ES-I3 (cell line): ENCODE data around the gene ELANE.
"Not testable (repeated sequence)": the region's sequence is repeated elsewhere in the genome, so short reads cannot be mapped to it uniquely, and the experiment has no call there.

Experiments
- H3K36me3 ChIP-seq: 2 replicates; pipeline ENCODE4 v1.6.1; 2013; ENCODE audit warnings: mild to moderate bottlenecking, low read length, control low read depth, moderate library complexity; ENCODE audit not compliant: insufficient read depth
- H3K4me1 ChIP-seq: 2 replicates; pipeline ENCODE4 v1.6.1; 2013; ENCODE audit warnings: mild to moderate bottlenecking, control low read depth, low read length; ENCODE audit not compliant: insufficient read depth
- H3K9ac ChIP-seq: 2 replicates; pipeline ENCODE4 v1.6.1; 2013; ENCODE audit warnings: low read depth, mild to moderate bottlenecking, low read length, moderate library complexity
- H3K9me3 ChIP-seq: 2 replicates; pipeline ENCODE4 v1.6.1; 2013; ENCODE audit warnings: mild to moderate bottlenecking, low read length, moderate library complexity; ENCODE audit not compliant: control insufficient read depth, insufficient read depth

ELANE gene

DNA sequence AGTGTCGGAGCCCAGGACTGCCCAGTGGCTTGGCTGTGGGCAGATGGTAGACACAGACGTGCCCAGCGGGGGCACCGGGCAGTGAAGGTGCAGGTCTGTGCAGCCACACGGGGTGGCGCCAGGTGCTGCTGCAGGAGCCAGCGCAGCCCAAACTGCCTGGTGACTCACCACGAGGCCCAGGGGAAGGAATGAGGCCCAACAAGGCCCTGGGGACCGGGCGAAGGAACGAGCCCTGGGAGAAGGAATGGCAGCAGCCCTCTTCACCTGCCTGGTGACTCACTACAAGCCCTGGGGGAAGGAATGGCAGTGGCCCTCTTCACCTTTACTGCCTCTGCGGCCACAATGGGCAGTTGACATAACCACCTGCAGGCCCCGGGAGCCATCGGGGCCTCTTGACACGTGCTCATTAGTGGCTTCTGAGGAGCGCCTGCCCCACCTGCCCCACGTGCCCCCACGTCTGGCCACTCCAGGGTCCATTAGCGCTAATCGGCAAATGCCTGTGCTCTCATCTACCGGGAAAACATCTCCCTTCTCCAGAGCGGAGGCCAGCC is 31.6 kb downstream of the ELANE start:
- Histone ChIP-seq H3K9me3 (no peaks in the 10 kb centered on the region), H3K4me1 (no peaks in the 10 kb centered on the region; the same call in 1 of the 2 replicates), H3K36me3 (no peaks in the 10 kb centered on the region; the same call in 1 of the 2 replicates), H3K9ac (no peak overlapping the region)

DNA sequence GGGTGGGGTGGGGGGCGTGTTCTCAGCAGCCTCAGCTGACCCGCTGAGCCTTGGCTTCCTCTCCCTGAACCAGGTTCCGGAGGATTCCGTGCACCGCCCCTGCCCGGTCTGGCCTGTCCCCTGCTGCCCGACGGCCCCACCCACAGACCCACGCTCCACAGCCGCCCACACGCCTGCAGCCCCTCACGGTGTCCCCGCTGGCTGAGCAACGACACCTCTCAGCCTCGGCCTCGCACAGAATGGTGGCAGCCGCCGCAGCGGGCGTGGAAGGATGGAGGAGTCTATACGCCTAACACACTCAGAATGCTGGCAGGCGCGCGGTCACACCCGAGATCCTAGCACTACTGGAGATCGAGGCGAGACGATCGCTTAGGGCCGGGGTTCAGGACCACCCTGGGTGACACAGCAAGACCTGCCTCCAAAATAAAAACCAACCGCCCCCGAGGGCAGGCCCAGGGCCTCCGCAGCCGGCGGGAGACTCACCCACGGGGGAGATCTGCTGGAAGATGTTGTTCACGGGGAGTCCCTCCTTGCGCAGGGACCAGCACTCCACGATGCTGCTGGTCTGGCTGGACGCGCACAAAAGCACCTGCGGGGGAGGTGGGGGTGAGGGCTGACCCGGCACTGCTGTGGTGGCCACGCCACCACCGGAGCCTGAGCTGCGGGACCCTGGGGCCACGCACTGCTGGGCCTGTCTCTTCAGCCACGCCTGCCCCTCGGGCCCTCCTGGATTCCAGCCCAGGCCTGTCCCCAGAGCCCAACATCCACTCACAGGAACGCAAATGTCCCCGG is 32.5 kb downstream of the ELANE start:
- no peaks in the 10 kb centered on the region for H3K9me3 ChIP-seq
- no peak overlapping the region for H3K9ac ChIP-seq
- H3K4me1 ChIP-seq, result no peaks in the 10 kb centered on the region; the same call in 1 of the 2 replicates
- H3K36me3 ChIP-seq, result no peaks in the 10 kb centered on the region; the same call in 1 of the 2 replicates

DNA sequence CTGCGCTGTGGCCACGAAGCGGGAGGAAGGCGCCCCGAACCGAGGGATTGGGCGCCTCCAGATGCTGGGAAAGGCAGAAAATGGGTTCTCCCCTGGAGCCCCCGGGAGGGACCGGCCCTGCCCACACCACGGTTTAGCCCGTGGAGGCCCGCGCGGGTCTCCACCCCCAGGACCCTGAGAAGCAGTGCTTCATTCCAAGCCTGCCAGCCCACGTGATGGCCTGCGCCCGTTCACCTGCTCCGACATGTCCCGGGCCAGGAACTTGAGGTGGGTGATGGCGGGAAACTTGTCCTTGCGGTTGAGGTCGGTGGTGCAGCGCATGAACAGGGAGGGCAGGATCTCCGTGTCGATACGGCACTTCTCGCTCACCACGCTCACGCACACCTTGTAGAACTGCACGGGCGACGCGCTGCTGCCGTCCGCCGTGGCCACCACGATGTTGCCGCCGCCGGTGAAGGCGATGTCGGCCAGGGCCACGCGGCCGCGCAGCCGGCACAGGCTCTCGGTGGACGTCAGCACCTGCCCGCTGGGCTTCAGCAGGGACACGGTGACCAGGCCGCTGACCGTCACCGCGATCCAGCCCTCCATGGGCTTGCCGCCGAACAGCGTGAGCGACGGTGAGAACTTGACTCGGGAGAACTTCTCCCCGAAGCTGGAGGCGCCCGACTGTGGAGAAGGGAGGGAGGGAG is 33.6 kb downstream of the ELANE start:
- H3K4me1 ChIP-seq, result no peaks in the 10 kb centered on the region; the same call in 1 of the 2 replicates
- no peaks in the 10 kb centered on the region; the same call in 1 of the 2 replicates for H3K36me3 ChIP-seq
- no peak overlapping the region for H3K9ac ChIP-seq
- no peaks in the 10 kb centered on the region for H3K9me3 ChIP-seq

DNA sequence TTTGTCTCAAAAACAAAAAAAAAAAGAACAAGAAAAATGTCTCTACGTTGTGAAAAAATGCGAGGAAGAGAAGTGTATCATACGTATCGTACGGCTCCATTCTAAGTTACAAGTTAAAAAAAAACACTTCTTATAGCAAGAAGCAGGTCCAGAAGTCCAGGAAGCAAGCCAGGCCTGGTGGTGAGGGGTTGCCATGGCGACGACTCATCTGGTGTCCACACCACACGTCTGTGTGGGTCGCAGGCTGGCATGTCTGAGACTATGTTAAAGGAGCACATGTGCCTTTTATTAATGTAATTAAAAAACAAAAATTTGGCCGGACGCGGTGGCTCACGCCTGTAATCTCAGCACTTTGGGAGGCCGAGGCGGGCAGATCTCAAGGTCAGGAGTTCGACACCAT is 35.0 kb downstream of the ELANE start:
- no peaks in the 10 kb centered on the region; the same call in 1 of the 2 replicates for H3K36me3 ChIP-seq

DNA sequence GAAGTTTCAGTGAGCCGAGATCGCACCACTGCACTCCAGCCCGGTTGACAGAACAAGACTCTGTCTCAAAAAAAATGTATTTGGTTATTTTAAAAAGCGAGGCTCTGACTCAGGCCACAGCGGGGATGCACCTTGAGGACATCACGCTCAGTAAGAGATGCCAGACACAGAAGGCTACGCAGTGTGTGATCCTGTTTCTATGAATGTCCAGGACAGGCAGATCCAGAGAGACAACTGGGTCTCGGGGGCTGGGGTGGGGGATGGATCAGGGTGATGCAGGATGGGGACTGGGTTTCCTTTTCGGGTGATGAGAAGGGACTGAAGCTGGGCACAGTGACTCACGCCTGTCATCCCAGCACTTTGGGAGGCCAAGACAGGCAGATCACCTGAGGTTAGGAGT is 35.5 kb downstream of the ELANE start:
- H3K9me3 ChIP-seq, result no peaks in the 10 kb centered on the region
- no peaks in the 10 kb centered on the region; the same call in 1 of the 2 replicates for H3K4me1 ChIP-seq
- H3K9ac ChIP-seq, result no peak overlapping the region
- no peaks in the 10 kb centered on the region; the same call in 1 of the 2 replicates for H3K36me3 ChIP-seq

More for the DNA sequence above, 35.0 kb downstream of the ELANE start:
- H3K9ac ChIP-seq, result no peak overlapping the region
- no peaks in the 10 kb centered on the region; the same call in 1 of the 2 replicates for H3K4me1 ChIP-seq
- no peaks in the 10 kb centered on the region for H3K9me3 ChIP-seq

DNA sequence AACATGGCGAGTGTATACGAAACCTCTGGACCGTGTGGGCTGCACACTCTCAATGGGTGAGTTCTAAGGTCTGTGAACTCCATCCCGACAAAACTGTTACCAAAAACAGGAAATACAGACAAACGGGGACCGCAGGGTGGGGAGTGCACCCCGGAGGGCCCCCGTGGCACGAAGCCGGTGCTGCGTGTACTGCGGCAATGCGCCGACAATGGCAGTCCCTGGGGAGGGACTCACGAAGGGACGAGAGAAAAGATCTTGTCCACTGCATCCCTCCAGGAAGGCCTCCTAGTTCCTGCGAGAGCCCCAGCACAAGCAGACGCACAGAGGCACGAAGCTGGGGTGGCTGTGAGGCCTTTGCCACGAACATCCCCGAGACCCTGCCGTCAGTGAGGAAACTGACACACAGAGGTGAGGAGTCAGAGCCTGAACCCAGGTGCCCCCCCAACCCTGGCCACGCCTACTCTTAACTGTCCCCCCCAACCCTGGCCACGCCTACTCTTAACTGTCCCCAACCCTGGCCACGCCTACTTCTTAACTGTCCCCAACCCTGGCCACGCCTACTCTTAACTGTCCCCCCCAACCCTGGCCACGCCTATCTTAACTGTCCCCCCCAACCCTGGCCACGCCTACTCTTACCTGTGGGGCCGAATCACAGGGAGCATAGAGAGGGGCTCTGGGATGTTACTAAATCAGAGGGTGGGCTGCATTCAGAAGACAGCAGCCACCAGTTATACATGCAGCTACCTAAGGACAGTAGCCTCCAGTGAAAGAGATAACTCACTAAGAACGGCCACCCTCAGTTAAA is 36.7 kb downstream of the ELANE start:
- Histone ChIP-seq H3K4me1 (no peaks in the 10 kb centered on the region; the same call in 1 of the 2 replicates), H3K36me3 (no peaks in the 10 kb centered on the region; the same call in 1 of the 2 replicates), H3K9ac (no peak overlapping the region), H3K9me3 (no peaks in the 10 kb centered on the region)

DNA sequence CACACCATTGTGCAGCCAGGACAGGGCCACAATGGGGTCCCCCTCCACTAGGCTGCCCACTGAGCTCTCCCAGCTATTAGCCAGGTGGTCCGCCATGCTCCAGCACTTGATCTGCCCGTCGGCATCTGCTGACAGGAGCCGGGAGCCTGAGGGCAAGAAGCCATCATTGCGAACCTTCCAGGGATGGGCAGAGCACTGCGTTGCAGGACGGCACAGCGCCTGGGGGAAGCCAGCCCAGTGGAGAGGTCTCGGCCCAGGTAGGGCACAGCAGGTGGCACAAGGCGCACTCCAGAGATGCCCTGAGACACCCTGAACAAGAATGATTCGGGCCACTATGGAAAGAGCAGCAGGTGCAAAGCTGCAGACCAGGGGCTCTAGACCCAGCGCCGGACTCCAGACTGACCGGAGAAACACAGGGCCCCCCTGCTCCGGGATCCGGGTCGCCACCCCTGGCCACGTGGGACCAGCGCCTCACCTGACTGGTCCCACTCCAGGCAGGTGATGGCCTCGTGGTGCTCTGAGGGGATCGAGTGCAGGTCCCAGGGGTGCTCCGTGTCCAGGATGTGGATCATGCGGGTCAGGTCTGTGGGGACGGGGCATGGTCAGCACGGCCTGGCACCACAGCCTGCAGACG is 37.7 kb downstream of the ELANE start:
- Histone ChIP-seq H3K9ac (no peak overlapping the region), H3K9me3 (no peaks in the 10 kb centered on the region), H3K36me3 (no peaks in the 10 kb centered on the region; the same call in 1 of the 2 replicates), H3K4me1 (no peaks in the 10 kb centered on the region)

DNA sequence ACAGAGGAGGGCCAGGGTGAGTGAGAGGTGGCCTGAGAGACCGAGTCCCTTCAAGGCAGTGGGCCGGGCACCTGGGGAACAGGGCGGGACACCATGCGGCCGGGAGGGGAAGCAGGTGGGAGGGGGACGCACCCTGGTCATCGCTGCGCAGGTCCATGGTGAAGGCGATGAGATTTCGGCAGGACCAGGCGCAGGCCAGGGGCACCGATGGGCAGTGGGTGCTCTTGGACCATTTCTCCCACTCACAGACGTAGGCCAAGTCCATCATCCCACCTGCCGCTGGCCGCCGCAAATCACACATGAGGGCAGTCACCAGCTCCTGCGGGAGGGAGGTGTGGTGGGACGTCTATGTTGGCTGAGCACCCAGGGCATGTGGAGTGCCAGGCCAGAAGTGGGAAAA is 38.7 kb downstream of the ELANE start:
- no peaks in the 10 kb centered on the region for H3K36me3 ChIP-seq
- H3K9ac ChIP-seq, result no peak overlapping the region

DNA sequence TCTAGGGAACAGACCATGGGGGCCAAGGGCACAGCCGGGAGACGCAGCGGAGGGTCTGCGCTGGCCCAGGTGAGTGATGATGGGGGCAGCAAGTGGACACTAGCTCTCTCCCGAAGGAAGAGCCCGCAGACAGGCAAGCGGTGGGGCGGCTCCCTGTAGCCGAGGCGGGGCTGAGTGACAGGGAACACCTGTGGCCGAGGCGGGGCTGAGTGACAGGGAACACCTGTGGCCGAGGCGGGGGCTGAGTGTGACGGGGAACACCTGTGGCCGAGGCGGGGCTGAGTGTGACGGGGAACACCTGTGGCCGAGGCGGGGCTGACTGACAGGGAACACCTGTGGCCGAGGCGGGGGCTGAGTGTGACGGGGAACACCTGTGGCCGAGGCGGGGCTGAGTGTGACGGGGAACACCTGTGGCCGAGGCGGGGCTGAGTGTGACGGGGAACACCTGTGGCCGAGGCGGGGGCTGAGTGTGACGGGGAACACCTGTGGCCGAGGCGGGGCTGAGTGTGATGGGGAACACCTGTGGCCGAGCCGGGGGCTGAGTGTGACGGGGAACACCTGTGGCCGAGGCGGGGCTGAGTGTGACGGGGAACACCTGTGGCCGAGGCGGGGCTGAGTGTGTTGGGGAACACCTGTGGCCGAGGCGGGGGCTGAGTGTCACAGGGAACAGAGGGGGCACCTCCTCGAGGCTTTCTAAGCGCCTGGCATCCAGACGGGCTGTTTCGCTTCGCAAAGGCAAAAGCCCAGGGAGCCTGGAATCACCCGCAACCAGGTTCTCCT is 39.5 kb downstream of the ELANE start:
- not testable (repeated sequence) for H3K4me1 ChIP-seq, H3K9me3 ChIP-seq, H3K36me3 ChIP-seq
- H3K9ac ChIP-seq, result peak overlapping the region; percentile 66

More for the DNA sequence above, 38.7 kb downstream of the ELANE start:
- Histone ChIP-seq H3K9me3 (no peaks in the 10 kb centered on the region), H3K4me1 (no peaks in the 10 kb centered on the region)

DNA sequence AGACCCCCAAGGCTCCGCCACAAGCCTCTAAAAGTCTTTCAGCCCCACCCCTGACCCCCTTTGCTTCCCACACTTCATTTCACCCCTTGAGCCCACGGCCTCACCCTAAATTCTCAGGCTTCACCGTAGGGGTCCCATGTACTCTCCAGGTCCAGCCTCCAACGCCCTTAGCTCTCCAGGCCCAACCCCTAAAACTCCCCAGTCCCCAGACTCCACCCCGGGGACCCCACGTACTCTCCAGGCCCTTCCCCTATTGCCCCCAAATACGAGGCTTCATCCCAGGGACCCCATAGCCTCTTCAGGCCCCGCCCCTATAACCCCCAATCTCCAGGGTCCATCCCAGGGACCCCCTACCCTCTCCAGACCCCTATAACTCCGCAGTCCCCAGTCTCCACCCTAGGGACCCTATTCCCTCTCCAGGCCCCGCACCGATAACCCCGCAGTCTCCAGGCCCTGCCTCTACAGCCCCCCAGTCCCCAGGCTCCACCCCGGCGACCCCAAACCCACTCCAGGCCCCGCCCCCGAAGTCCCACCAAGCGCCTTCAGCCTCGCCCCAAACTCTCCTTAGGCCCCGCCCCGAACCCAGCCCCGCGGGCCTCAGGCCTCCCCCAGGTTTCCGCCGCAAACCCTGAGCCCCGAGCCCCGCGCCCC is 40.3 kb downstream of the ELANE start:
- H3K9ac ChIP-seq, result peak overlapping the region; percentile 66
- H3K4me1 ChIP-seq, result no peaks in the 10 kb centered on the region
- H3K36me3 ChIP-seq, result no peaks in the 10 kb centered on the region
- H3K9me3 ChIP-seq, result no peaks in the 10 kb centered on the region

DNA sequence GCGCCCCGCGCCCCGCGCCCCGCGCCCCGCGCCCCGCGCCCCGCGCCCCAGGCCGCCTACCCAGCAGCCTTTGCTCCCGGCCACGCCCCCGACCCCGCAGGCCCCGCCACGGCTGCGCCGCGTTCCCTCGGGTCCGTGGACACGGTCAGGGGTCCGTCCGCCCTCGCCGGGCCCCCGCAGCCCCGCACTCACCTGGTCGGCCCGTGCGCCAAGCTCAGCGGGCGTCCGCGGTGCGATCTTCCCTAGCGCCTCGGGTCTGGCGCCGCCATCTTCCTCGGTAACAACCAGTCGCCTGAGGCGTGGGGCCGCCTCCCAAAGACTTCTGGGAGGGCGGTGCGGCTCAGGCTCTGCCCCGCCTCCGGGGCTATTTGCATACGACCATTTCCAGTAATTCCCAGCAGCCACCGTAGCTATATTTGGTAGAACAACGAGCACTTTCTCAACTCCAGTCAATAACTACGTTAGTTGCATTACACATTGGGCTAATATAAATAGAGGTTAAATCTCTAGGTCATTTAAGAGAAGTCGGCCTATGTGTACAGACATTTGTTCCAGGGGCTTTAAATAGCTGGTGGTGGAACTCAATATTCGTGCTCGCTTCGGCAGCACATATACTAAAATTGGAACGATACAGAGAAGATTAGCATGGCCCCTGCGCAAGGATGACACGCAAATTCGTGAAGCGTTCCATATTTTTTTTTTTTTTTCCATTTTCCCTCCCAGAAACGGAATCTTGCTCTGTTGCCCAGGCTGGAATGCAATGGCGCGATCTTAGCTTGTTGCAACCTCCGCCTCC is 41.0 kb downstream of the ELANE start, which contains the start of the genes MED16 and RNU6-9:
TSS of gene MED16 (minus strand) at position 294 of the 796 bp plus-strand sequence. CDS start 2,056 bp downstream, outside the sequence.
TSS of gene RNU6-9 (plus strand) at position 591 of the 796 bp plus-strand sequence.
- no peaks in the 10 kb centered on the region for H3K36me3 ChIP-seq
- H3K9me3 ChIP-seq, result no peaks in the 10 kb centered on the region
- H3K4me1 ChIP-seq, result no peaks in the 10 kb centered on the region
- peak within 1 kb of the TSS; percentile 84 for H3K9ac ChIP-seq

DNA sequence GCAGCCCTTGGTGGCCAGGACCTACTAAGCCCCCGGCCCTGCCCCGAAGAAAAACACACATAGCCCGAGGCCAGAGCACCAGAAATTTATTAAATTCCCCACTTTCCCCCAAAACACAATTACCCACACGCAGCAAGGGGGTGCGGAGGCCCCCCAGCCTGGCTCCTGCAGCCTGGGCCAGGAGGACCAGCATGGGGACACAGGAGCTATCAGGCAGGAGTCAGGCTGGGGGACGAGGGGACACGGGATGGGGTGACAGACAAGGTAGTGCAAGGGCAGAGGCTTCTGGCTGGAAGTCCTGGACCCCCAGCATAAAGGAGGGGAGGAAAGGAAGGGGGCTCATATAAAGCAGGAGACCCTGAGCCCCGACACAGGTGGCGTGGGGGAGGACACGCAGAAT is 44.3 kb downstream of the ELANE start:
- H3K4me1 ChIP-seq, result no peaks in the 10 kb centered on the region; the same call in 1 of the 2 replicates
- no peak overlapping the region for H3K9ac ChIP-seq
- no peaks in the 10 kb centered on the region for H3K36me3 ChIP-seq
- H3K9me3 ChIP-seq, result no peaks in the 10 kb centered on the region
